ENCODE data around the gene DPYSL4. TPM values are rescaled to one million over a fixed set of nuclear protein-coding genes. Genes with fewer than 3 reads are reported as not detected.

Gene DPYSL4
- total RNA-seq, 1 experiment from 2014 or later = 26.3 TPM

DNA sequence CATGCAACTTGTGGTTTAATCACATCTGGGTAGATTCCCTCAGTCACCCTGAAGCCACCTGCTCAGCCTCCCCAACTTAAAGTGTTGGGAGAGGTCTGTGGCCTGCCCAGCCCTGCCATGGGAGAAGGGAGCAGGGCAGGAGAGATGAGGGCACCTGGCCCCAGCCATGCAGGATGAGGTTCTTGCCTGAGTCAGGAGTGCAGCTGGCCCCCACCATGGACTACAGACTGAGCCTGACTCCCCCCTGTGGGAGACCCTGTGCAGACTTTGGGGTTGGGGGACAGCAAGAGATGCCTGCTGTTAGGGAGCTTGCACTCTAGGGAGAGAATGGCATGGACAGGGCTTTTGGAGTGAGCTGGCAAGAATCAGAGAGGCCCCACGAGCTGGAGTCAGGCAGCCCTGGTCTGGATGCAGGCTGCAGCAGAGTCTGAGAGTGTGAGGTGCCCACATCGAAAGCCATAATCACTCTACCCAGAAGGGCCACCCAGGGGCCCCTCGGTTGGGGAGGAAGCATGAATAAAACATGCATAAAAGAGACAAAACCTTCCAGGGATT is 34.7 kb upstream of the DPYSL4 start:
- Histone ChIP-seq H3K9me3 (ENCODE audit: control insufficient read depth, low read depth, low read length) (no peaks in the 10 kb centered on the region), H3K4ac (ENCODE audit: low read depth, low read length) (no peak overlapping the region), H4K20me1 (ENCODE audit: control insufficient read depth, insufficient read depth, insufficient read length) (no peaks in the 10 kb centered on the region), H3K79me2 (ENCODE audit: insufficient read depth, low read length) (no peaks in the 10 kb centered on the region), H3K23me2 (ENCODE audit: insufficient read length, low read depth, low read length, poor library complexity, severe bottlenecking) (no peaks in the 10 kb centered on the region), H4K8ac (replicated peaks; ENCODE audit: insufficient read length, low read depth, low read length) (no peak overlapping the region), H2BK5ac (ENCODE audit: insufficient read length, low read length) (no peak overlapping the region), H2AK5ac (ENCODE audit: insufficient read length, low read length) (no peak overlapping the region), H3K9ac (ENCODE audit: extremely low read depth, insufficient read length, low read length) (no peak overlapping the region), H3K27me3 (ENCODE audit: insufficient read depth, low read length) (no peaks in the 10 kb centered on the region), H3K27ac (ENCODE audit: insufficient read length, low read depth, low read length) (no peak overlapping the region), H4K91ac (ENCODE audit: insufficient read length, low read depth, low read length) (no peak overlapping the region), H3K79me1 (ENCODE audit: insufficient read depth, low read depth, low read length, poor library complexity, severe bottlenecking) (no peaks in the 10 kb centered on the region), H3T11ph (ENCODE audit: low read length) (no peak overlapping the region), H4K5ac (ENCODE audit: insufficient read length, low read depth, low read length) (no peak overlapping the region), H3K56ac (ENCODE audit: insufficient read length, low read depth, low read length) (no peak overlapping the region), H3K18ac (ENCODE audit: insufficient read length, low read depth, low read length) (no peak overlapping the region), H3K14ac (ENCODE audit: insufficient read depth, low read length) (no peak overlapping the region; the same call in 1 of the 2 replicates), H2BK12ac (ENCODE audit: insufficient read length, low read depth, low read length) (no peak overlapping the region), H2BK15ac (ENCODE audit: low read depth, low read length) (no peak overlapping the region), H2BK120ac (ENCODE audit: low read depth, low read length, poor library complexity, severe bottlenecking) (no peak overlapping the region), H3K4me2 (ENCODE audit: insufficient read depth, insufficient read length, low read length) (no peak overlapping the region), H2BK20ac (ENCODE audit: low read depth, low read length, poor library complexity, severe bottlenecking) (no peak overlapping the region), H3K4me1 (ENCODE audit: insufficient read depth, low read length) (no peaks in the 10 kb centered on the region), H2AFZ (ENCODE audit: low read length) (no peak overlapping the region), H3K23ac (ENCODE audit: insufficient read length, low read depth, low read length) (no peak overlapping the region)
- no peak for DNase-seq
- TF ChIP-seq, protein P1, sequence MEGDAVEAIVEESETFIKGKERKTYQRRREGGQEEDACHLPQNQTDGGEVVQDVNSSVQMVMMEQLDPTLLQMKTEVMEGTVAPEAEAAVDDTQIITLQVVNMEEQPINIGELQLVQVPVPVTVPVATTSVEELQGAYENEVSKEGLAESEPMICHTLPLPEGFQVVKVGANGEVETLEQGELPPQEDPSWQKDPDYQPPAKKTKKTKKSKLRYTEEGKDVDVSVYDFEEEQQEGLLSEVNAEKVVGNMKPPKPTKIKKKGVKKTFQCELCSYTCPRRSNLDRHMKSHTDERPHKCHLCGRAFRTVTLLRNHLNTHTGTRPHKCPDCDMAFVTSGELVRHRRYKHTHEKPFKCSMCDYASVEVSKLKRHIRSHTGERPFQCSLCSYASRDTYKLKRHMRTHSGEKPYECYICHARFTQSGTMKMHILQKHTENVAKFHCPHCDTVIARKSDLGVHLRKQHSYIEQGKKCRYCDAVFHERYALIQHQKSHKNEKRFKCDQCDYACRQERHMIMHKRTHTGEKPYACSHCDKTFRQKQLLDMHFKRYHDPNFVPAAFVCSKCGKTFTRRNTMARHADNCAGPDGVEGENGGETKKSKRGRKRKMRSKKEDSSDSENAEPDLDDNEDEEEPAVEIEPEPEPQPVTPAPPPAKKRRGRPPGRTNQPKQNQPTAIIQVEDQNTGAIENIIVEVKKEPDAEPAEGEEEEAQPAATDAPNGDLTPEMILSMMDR (conservative IDR thresholded peaks at IDR 0.05) = no peak
- H3K9me3 Mint-ChIP-seq = no peaks in the 10 kb centered on the region
- H3K27ac Mint-ChIP-seq = peak overlapping the region in 1 of 3 experiments; percentile 80; a peak in 1 of 7 replicates
- no CpG with 5 or more reads among the region's 3 CpGs for WGBS (ENCODE audit: extremely low coverage, insufficient read length, low lambda C conversion rate)
- H3K4me3 Mint-ChIP-seq = no peak overlapping the region
- H3K4me1 Mint-ChIP-seq = 0 out of 4 replicates have a peak, but pooled peaks cover 0 to 3% of the 10 kb centered on the region in 2 experiments
- H3K36me3 Mint-ChIP-seq (ENCODE audit: insufficient read depth in 1 of 3, low read depth in 3 of 3) = no peaks in the 10 kb centered on the region
- H3K27me3 Mint-ChIP-seq (ENCODE audit: low read depth) = no peaks in the 10 kb centered on the region

Data from H9 (cell line).